ENCODE measurements around the gene EIF3B.
"Not testable (repeated sequence)": the region's sequence is repeated elsewhere in the genome, so short reads cannot be mapped to it uniquely, and the experiment has no call there.

Gene EIF3B

DNA sequence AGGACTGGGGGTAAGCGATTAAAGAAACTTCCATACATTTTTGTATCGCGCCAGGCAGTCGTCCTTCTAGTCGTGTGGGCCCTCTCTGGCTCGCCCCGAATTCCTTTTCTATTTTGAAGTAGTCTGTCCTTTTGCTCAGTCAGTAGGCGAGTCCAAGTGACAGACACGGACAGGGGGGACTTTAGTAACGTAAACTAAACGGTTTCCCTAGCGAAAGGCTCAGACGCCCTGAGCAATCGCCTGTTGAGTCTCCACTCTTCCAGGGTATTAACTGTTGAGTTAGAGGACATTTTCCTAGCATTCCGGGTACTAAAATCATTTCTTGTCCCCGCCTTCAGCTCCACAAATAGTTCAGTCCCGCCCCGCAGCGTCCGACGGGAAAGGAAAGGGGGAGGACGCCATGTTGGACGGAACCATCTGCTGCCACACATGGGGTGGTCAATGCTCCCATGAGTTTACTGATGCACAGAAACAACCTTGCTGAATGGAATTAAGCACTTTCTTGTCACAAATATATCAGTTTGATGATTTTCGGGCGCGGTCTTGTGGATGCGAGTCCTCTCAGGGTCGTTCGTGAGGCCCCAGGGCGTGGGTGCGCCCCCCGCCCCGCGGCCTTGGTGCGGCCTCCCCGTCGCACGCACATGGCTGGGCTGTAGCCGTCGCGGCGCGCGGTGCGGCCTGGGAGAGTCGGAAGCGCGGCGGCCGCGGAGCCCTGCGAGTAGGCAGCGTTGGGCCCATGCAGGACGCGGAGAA is at the start of gene EIF3B:
Gene EIF3B (plus strand): TSS at position 642 of the 753 bp plus-strand sequence. CDS start 95 bp downstream, at position 737.
- DNase-seq (ENCODE audit: low read depth), result peak; percentile 82

DNA sequence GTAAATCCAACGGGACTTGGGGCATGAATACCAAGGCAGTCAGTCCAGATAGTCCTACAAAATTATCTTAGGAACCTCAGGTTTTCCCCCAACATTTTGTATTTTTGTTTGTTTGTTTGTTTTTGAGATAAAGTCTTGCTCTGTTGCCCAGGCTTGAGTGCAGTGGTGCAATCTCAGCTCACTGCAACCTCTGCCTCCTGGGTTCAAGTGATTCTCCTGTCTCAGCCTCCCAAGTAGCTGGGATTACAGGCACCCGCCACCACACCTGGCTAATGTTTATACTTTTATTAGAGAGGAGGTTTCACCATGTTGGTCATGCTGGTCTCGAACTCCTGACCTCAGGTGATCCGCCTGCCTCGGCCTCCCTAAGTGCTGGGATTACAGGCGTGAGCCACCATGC is 49.4 kb upstream of the EIF3B start:
- not testable (repeated sequence) for DNase-seq (ENCODE audit: low read depth)

DNA sequence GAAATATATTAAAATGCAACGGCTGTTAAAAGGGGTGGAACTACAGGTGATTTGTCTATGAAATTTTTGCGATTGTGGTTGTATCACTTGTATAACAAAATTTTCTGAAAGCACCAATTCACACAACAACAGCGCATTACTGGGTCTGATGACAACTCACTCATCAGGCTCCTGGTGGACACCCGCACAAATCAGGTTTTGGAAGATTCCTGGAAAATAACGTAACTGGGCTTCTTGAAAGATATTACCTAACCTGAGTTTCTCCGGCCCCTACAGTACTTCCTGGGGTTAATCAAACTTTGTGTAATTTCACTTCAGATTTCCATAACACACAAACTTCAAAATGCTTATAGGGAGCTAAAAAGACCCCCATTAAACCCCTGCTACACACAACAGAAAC is 47.9 kb upstream of the EIF3B start:
- DNase-seq (ENCODE audit: low read depth), result no peak

DNA sequence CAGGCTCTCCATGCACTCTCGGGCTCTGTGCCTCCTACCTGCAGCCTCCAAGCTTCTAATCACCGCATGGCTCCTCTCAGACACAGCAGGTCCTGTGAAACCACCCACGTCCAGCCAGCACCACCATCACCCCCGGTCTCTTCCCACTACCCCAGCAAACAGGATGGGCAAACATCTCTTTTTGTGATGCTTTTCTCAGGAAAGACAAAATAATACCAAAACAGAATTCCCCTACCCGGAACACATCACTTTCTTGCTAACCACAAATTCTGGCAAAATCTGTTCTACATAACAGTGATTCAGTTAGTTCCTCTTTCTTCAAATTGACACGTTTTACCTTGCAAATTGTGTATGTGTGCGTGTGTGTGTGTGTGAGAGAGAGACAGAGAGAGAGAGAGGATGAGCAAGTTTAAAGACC is 46.9 kb upstream of the EIF3B start:
- no peak for DNase-seq (ENCODE audit: low read depth)

DNA sequence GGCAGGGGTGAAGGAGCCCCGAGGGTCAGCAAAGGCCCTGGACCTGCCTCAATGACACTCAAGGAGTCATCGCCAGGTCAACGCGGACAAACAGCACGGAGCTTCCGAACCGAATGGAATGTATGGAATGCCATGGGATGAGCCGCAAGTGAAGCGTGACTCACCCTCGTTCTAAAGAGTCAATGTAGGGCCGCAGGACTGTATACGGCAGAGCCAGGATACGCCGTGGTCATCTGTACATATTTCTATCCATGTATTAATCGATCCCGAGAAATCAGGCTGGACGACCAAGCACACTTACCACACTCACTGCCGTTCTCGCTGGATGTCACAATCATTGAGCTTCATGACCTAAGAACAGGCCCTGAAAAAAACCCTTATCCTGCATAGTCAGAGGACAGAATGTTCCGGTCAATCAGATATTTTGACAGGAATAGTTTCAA is 44.7 kb upstream of the EIF3B start:
- no peak for DNase-seq (ENCODE audit: low read depth)

DNA sequence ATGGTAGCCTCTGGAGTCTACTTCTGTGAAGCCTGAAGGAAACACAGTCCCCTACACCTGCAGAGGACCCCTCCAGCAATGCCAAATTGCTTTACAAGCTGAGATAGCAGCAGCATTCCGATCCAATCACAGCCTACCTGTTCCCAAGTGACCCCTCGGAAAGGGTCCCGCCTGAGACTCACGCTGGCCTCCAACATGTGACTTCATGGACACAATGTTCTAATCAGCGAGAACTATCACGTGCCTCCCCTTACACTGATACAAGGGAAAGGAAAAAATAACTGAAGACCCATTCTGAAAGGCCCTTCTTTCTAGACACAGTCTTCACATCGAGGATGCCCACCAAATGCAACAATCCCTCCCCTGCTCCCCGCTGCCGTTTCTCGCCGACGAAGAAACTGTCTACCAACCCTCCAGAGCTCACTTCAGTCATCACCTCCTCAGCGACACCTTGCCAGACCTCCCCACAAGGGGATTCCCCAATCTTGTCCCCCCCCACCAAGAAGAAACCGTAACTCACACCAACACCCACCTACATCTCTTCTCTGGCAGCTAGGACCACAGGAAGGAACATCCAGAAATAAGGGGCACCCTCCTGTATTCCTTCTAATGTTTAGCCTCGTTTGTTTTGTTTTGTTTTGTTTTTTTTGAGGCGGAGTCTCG is 42.2 kb upstream of the EIF3B start:
- DNase-seq (ENCODE audit: low read depth), result no peak

DNA sequence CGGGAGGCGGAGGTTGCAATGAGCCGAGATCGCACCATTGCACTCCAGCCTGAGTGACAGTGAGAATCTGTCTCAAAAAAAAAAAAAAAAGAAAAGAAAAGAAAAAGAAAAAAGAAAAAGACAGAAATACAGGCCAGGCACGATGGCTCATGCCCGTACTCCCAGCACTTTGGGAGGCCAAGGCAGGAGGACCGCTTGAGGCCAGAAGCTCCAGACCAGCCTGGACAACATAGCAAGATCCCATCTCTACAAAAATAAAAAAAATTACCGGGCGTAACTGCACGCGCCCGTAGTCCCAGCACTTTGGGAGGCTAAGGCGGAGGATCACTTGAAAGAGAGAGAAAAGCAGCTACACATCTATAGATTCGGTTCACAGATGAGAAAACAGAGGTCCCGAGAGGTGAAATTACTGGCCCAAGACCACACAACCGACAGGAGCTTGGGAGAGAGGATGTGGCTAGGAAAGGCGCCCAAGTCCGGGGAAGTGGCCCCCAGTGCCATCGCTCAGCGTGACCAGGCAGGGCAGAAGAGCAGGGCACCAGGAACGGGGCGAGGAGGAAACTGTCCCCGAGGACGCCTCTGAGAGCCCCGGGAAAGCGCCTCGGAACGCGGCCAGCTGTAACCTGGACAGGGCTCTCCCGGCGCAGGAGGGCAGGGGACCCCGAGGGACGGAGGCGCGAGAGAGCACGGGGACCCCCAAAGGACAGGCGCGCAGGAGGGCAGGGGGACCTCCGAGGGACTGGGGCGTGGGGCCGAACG is 41.0 kb upstream of the EIF3B start:
- no peak for DNase-seq (ENCODE audit: low read depth)

DNA sequence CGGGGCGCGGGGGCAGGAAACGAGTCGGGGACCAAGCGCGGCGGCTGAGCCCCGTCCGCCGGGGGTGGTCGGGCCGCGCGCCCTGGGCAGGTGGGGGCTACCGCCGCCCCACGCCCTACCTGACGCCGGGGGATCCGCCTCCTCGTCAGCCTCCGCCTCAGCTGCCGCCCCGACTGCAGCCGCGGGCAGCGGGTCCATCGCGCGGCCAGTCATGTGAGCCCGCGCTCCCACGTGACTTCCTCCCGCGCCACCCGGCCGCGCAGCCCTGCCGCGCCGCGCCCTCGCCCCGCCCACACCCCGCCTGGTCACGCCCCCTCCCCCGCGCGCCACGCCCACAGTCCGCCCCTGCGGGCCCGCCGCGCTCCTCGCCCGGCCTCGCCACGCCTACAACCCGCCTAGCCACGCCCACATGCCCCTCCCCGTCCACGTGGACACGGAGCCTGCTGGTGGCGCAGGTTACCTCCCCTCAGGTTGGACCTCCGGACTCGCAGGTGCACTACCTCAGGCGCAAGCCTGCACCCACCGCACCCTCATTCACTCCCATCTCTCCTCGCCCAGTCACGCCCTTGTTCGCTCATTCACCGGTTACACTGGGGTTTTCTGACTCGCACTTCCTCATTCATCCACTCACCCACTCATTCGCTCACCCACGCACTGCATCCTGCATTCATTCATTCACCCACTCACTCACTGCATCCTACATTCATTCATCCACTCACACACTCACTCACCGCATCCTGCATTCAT is 40.2 kb upstream of the EIF3B start, which contains the start of gene SNX8:
Gene SNX8 (minus strand): TSS at position 233 of the 747 bp plus-strand sequence. CDS start 20 bp downstream, at position 213.
- peak; percentile 91 for DNase-seq (ENCODE audit: low read depth)

DNA sequence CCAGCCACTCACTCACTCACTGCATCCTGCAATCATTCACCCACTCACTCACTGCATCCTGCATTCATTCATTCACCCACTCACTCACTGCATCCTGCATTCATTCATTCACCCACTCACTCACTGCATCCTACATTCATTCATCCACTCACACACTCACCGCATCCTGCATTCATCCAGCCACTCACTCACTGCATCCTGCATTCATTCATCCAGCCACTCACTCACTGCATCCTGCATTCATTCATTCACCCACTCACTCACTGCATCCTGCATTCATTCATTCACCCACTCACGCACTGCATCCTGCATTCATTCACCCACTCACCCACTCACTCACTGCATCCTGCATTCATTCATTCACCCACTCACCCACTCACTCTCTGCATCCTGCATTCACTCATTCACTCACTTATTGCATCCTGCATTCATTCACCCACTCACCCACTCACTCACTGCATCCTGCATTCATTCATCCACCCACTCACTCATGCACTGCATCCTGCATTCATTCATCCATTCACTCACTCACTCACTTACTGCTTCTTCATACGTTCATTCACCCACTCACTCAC is 39.6 kb upstream of the EIF3B start:
- not testable (repeated sequence) for DNase-seq (ENCODE audit: low read depth)

DNA sequence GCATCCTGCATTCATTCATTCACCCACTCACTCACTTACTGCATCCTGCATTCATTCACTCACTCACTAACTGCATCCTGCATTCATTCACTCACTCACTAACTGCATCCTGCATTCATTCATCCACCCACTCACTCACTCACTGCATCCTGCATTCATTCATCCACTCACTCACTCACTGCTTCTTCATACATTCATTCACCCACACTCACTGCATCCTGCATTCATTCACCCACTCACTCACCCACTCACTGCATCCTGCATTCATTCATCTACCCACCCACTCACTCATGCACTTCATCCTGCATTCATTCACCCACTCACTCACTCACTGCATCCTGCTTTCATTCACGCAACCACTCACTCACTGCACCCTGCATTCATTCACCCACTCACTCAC is 38.8 kb upstream of the EIF3B start:
- no peak for DNase-seq (ENCODE audit: low read depth)

DNA sequence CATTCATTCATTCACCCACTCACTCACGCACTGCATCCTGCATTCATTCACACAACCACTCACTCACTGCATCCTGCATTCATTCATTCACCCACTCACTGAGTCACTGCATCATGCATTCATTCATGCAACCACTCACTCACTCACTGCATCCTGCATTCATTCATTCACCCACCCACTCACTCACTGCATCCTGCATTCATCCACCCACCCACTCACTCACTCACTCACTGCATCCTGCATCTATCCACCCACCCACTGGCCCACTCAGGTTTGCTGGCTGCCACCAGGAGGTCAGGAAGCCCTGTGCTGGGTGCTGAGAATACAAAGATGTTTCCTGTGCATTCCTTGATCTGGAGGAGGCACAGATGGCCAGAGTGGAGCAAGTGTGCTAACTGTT is 38.0 kb upstream of the EIF3B start:
- DNase-seq (ENCODE audit: low read depth), result no peak

DNA sequence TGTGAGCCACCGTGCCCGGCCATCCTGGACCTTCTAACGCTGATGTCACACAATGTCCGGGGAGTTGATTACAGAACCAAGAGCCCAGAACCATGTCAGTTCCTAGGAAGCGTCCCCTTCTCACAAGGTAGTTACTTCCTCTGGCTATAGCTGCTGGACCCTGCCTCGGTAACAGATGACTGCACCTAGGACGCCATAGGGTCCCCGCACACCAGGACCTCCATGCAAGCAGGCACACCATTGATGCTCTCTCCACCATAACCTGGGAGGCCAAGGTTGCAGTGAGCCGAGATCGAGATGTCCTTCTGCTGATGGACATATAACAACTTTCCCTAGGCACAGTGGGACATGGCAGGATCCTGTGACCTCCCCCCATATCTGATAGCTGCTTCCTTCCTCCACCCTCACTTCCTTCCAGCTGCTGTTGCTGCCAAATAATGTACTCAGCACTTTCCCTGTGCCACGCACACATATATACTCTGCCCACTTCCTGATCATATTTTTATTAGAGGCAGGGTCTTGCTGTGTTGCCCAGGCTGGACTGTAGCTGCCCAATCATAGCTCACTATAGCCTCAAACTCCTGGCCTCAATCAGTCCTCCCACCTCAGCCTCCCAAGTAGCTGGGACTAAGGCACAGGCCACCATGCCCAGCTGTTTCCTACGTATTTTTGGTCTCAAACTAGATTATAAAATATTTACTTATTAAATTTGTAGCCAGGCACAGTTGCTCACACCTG is 36.9 kb upstream of the EIF3B start:
- no peak for DNase-seq (ENCODE audit: low read depth)

DNA sequence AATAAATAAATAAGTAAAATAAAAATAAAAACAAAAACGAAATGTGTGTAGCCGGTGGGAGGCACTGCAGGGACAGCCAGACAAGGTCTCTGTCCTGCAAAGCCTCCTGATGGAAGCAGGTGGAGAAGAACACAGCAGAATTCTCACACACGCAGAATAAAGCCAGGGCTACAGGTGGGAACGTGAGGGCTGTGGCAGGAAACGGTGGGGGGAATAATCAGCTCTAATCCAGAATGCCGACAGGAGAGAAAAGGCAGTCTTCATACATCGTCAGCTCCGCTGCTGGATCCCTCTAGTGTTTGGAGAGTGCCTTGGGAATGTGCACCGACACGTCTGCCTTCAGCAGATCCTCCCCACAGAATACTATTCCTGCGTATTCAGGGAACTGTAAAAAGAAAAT is 33.6 kb upstream of the EIF3B start:
- DNase-seq (ENCODE audit: low read depth), result no peak

DNA sequence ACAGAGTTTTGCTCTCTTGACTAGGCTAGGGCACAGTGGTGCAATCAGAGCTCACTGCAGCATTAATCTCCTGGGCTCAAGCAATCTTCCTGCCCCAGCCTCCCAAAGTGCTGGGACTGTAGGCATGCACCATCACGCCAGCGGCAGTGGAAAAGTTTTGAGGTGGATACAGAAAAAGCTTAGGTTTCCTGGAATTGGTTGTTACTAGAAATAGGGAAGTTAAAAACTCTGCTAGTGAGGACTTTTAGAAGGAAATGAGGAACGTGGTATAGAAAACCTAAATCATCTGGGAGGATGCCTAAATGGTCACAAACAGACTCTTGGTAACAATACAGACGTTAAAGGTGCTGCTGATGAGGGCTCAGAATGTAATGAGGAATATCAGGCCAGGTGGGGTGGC is 29.5 kb upstream of the EIF3B start:
- no peak for DNase-seq (ENCODE audit: low read depth)

DNA sequence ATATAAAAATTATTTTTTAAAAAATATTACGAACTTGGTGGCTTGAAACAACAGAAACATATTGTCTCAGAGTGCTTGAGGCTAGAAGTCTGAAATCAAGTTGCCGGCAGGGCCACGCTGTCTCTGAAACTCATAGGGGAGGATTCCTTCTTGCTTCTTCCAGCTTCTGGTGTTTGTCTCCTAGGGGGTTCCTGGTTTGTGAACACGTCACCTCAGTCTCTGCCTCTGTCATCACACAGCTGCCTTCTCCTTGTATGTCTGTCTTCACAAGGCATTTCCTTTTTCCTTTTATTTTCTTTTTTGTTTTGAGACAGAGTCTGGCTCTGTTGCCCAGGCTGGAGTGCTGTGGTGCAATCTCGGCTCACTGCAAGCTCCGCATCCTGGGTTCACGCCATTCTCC is 27.7 kb upstream of the EIF3B start:
- DNase-seq (ENCODE audit: low read depth), result no peak

DNA sequence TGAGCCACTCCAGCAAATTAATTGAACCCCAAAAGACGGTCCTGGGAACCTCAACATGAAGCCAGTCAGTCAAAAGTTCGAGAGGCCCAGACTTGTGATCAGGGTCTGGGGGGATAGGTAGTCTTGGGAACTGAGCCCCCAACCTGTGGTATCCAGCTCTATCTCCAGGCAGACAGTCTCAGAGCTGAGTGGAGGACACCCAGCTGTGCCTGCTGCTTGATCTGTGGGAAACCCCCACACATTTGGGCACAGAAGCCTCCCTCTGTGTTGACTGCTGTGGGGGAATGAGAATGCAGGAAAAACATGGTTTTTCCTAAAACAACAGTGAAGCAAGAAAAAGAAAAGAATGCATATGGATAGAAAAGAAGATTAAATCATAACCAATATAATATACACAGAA is 24.1 kb upstream of the EIF3B start:
- DNase-seq (ENCODE audit: low read depth), result no peak

DNA sequence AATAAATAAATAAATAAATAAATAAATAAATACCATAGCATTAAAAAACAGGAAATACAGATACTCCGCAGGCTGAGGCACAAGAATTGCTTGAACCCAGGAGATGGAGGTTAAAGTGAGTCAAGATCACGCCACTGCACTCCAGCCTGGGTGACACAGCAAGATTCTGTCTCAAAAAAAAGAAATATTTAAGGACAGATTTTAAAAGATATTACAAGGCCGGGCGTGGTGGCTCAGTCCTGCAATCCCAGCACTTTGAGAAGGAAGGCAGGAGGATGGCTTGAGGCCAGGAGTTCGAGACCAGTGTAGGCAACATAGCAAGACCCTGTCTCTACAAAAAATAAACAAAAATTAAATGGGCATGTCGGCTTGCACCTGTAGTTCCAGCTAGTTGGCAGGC is 22.9 kb upstream of the EIF3B start:
- DNase-seq (ENCODE audit: low read depth), result no peak

DNA sequence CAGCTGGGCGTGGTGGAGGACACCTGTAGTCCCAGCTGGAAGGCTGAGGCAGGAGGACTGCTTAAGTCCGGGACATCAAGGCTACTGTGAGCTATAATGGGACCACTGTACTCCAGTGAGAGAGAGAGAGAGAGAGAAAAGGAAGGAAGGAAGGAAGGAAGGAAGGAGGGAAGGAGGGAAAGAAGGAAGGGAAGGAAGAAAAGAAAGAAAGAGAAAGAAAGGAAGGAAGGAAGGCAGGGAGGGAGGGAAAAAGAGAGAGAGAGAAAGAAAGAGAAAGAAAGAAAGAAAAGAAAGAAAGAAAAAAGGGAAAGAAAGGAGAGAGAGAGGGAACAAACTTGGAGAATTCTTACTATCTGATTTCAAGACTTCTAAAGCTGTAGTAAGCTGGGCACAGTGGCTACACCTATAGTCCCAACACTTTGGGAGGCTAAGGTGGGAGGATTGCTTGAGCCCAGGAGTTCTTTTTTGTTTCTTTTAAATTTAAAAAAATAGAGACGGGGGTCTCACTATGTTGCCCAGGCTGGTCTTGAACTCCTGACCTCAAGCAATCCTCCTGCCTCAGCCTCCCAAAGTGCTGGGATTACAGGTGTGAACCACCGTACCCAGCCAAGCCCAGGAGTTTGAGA is 21.9 kb upstream of the EIF3B start:
- not testable (repeated sequence) for DNase-seq (ENCODE audit: low read depth)

DNA sequence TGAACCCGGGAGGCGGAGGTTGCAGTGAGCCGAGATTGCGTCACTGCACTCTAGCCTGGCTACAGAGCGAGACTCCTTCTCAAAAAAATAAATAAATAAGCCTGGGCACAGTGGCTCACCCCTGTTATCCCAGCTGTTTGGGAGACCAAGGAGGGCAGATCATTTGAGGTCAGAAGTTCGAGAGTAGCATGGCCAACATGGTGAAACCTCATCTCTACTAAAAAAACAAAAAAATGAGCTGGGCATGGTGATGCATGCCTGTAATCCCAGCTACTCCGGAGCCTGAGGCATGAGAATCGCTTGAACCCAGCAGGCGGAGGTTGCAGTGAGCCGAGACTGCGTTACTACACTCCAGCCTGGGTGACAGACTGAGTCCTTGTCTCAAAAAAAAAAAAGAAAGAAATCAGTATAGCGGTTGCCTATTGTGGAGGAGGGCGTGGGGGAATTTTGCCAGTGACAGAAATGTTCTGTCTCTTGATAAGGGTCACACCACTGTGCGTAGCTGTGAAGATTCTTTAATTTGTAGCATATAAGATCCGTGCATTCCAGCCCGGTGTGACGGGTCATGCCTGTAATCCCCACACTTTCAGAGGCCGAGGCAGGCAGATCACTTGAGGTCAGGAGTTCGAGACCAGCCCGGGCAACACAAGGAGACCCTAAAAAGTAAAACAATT is 17.9 kb upstream of the EIF3B start:
- no peak for DNase-seq (ENCODE audit: low read depth)

All from stimulated activated CD8-positive, alpha-beta memory T cell treated with anti-CD3 and anti-CD28 coated beads, Interleukin-12 subunit alpha, Interleukin-12 subunit beta, amount 100 ng/mL, for 1 hour (primary cell).